Ecto neural progenitor cell (in vitro differentiated cells): ENCODE results near the gene VILL.
A peak's percentile ranks its signal among the peaks of the same experiment; 100 is the strongest.
"Not testable (repeated sequence)": the region's sequence is repeated elsewhere in the genome, so short reads cannot be mapped to it uniquely, and the experiment has no call there.

Experiments used
- DNase-seq: peaks from one replicate; pipeline ENCODE4 v3.0.0-alpha.2; 2018; ENCODE audit warnings: low spot score

VILL gene

GRCh38 chr3:37986479-37987314, 3.9 kb upstream of the VILL start:
- peak; percentile 50 for DNase-seq

- no peak for DNase-seq
These were observed 3.3 kb upstream of the VILL start for GRCh38 chr3:37987315-37987697.

- no peak for DNase-seq
These were observed 2.8 kb upstream of the VILL start for GRCh38 chr3:37987751-37988179.

- DNase-seq, result not testable (repeated sequence)
These were observed 2.2 kb upstream of the VILL start for GRCh38 chr3:37988376-37988775.

GRCh38 chr3:37988931-37989525, 1.6 kb upstream of the VILL start:
- DNase-seq, result no peak

- peak; percentile 42 for DNase-seq
These were observed 635 bp upstream of the VILL start for GRCh38 chr3:37989821-37990480.

- peak; percentile 33 for DNase-seq
These were observed 523 bp downstream of the VILL start for GRCh38 chr3:37991109-37991508.

GRCh38 chr3:37991823-37992222, 1.2 kb downstream of the VILL start:
- peak; percentile 42 for DNase-seq

GRCh38 chr3:37992271-37993066, 1.9 kb downstream of the VILL start:
- peak; percentile 38 for DNase-seq

- peak; percentile 32 for DNase-seq
These were observed 2.5 kb downstream of the VILL start for GRCh38 chr3:37993067-37993455.

- no peak for DNase-seq
These were observed 2.9 kb downstream of the VILL start for GRCh38 chr3:37993460-37993819.

GRCh38 chr3:37993820-37994638, 3.4 kb downstream of the VILL start:
- DNase-seq, result peak; percentile 74

GRCh38 chr3:37994639-37994972, 4.0 kb downstream of the VILL start:
- no peak for DNase-seq

- DNase-seq, result no peak
These were observed 5.4 kb downstream of the VILL start for GRCh38 chr3:37995652-37996641.

- peak; percentile 83 for DNase-seq
These were observed 6.3 kb downstream of the VILL start for GRCh38 chr3:37996785-37997301.

GRCh38 chr3:37997342-37997741, 6.8 kb downstream of the VILL start:
- no peak for DNase-seq

GRCh38 chr3:37997791-37998370, 7.3 kb downstream of the VILL start:
- DNase-seq, result no peak

GRCh38 chr3:37999836-38000235, 9.2 kb downstream of the VILL start:
- no peak for DNase-seq

GRCh38 chr3:38000242-38000916, 9.8 kb downstream of the VILL start:
- DNase-seq, result no peak
